T-helper 1 cell treated with Interleukin-12 subunit alpha and Interleukin-12 subunit beta and Interleukin-4 antibody, amounts not matched to agents 30 μg/mL and 1 μg/mL, for 36 hours (primary cell): ENCODE results near the gene MCAT.
A peak's percentile ranks its signal among the peaks of the same experiment; 100 is the strongest.

Experiments
- H3K27ac Mint-ChIP-seq: one replicate; pipeline ENCODE4 v1.8.0; 2021; ENCODE audit warnings: mild to moderate bottlenecking, mixed read lengths
- H3K27me3 Mint-ChIP-seq: one replicate; pipeline ENCODE4 v1.8.0; 2021; ENCODE audit warnings: low read depth, mixed read lengths
- H3K36me3 Mint-ChIP-seq: one replicate; pipeline ENCODE4 v1.8.0; 2021; ENCODE audit warnings: low read depth, mixed read lengths
- H3K4me1 Mint-ChIP-seq: one replicate; pipeline ENCODE4 v1.8.0; 2021; ENCODE audit warnings: low read depth, mixed read lengths
- H3K4me3 Mint-ChIP-seq: one replicate; pipeline ENCODE4 v1.8.0; 2021; ENCODE audit warnings: mild to moderate bottlenecking, moderate library complexity, mixed read lengths
- H3K9me3 Mint-ChIP-seq: one replicate; pipeline ENCODE4 v1.8.0; 2021; ENCODE audit warnings: mixed read lengths

MCAT gene

GRCh38 chr22:43088984-43089717 is 54.0 kb downstream of the MCAT start, which contains the start of gene TTLL1:
Gene TTLL1 (minus strand): TSS chr22:43089391. CDS start chr22:43075586, 13,805 bp downstream.
- no peaks in the 10 kb centered on the region for H3K9me3 Mint-ChIP-seq
- peaks cover 4% of the 10 kb centered on the region for H3K36me3 Mint-ChIP-seq

GRCh38 chr22:43088627-43088983 is 54.6 kb downstream of the MCAT start:
- H3K36me3 Mint-ChIP-seq = peaks cover 4% of the 10 kb centered on the region
- H3K4me3 Mint-ChIP-seq = peak overlapping the region; percentile 94
- no peaks in the 10 kb centered on the region for H3K27me3 Mint-ChIP-seq
- peaks cover 23% of the 10 kb centered on the region for H3K4me1 Mint-ChIP-seq
- H3K9me3 Mint-ChIP-seq = no peaks in the 10 kb centered on the region
- H3K27ac Mint-ChIP-seq = peak overlapping the region; percentile 88

More at GRCh38 chr22:43088984-43089717, 54.0 kb downstream of the MCAT start, which contains the start of gene TTLL1:
- Mint-ChIP-seq H3K4me1 (peaks cover 23% of the 10 kb centered on the region), H3K27me3 (no peaks in the 10 kb centered on the region), H3K4me3 (peak within 1 kb of the TSS; percentile 94), H3K27ac (peak within 1 kb of the TSS; percentile 88)

DNA sequence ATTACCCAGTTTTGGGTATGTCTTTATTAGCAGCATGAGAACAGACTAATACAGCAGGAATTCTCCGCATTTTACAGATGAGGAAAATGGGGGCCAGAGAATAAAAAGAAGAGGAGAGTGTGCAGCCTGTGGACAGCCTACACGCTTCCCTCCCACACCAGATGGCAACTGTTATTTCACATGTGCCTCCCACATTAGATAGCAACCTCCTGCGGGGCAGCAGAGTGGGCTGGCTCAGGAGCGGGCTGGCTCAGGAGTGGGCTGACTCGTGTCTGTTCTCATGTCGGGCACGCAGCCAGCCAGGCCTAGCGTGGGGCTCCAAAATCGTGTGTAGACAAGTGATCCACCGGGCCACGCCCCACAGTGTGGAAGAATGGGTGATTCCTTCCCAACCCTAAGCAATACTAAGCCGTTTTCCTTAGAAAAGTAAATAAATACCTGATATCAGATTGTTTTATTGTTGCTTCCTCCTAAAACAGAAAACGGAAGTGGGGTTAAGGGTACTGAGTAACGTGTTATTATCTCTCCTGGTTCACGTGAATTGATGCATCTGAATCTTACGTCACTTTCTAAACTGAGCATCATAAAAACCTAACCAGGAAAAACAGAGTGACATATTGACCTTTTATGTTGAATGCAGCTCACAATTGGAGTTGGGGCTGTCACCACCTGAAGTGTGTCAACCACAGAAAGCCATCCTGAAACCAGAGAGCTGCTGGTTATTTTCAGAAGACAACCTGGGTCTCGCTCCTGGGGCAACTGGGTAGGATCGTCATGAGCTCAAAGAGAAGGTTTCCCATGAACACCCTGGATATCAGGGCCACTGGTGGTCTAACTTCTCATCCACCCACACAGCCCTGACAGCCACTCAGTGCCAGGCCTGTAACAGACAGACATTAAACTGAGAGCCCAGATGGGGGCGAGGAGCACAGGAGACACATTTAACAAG is 57.3 kb downstream of the MCAT start:
- peaks cover 20% of the 10 kb centered on the region for H3K4me1 Mint-ChIP-seq
- peak overlapping the region; percentile 7 for H3K4me3 Mint-ChIP-seq
- H3K27me3 Mint-ChIP-seq = no peaks in the 10 kb centered on the region
- peaks cover 4% of the 10 kb centered on the region for H3K36me3 Mint-ChIP-seq
- H3K27ac Mint-ChIP-seq = peak overlapping the region; percentile 29
- no peaks in the 10 kb centered on the region for H3K9me3 Mint-ChIP-seq
